SK-N-SH treated with all-trans-retinoic acid at 6 μM for 48 hours (cell line): Measurements from ENCODE around the gene ERAP2.

Experiments
- ATAC-seq: fragments of 200-7000 bp; cut with Tn5 transposase; 3 replicates; pipeline ENCODE4 v1.9.1; 2020; ENCODE audit warnings: mild to moderate bottlenecking, moderate library complexity
- ARNTL ChIP-seq: fragments of 450-650 bp; formaldehyde crosslinking; IDR thresholded peaks from 2 replicates; pipeline ENCODE4 v1.5.0; 2020; ENCODE audit warnings: low read depth, mild to moderate bottlenecking, moderate library complexity, borderline replicate concordance
- BACH2 ChIP-seq: fragments of 250-450 bp; sonication (Bioruptor Pico); IDR thresholded peaks from 2 replicates; pipeline ENCODE4 v1.9.0; 2021; ENCODE audit warnings: mild to moderate bottlenecking, borderline replicate concordance
- CSDC2 ChIP-seq: fragments of 250-450 bp; sonication (Bioruptor Pico); IDR thresholded peaks from 2 replicates; pipeline ENCODE4 v1.5.0; 2020; ENCODE audit warnings: mild to moderate bottlenecking, moderate library complexity
- ESRRG ChIP-seq: fragments of 250-450 bp; sonication (Bioruptor Pico); IDR thresholded peaks from 2 replicates; pipeline ENCODE4 v1.6.1; 2021; ENCODE audit warnings: mild to moderate bottlenecking
- ISL1 ChIP-seq: fragments of 250-450 bp; sonication (Bioruptor Pico); IDR thresholded peaks from 2 replicates; pipeline ENCODE4 v2.1.2; 2022; ENCODE audit warnings: mild to moderate bottlenecking, moderate library complexity
- OSR1 ChIP-seq: fragments of 250-450 bp; sonication (Bioruptor Pico); IDR thresholded peaks from 2 replicates; pipeline ENCODE4 v1.8.0; 2022; ENCODE audit warnings: moderate library complexity, mild to moderate bottlenecking, inconsistent platforms
- POU6F1 ChIP-seq: fragments of 250-450 bp; sonication (Bioruptor Pico); IDR thresholded peaks from 2 replicates; pipeline ENCODE4 v1.8.0; 2021; ENCODE audit warnings: low read depth, mild to moderate bottlenecking, moderate library complexity, borderline replicate concordance
- PPARA ChIP-seq: fragments of 250-450 bp; sonication (Bioruptor Pico); IDR thresholded peaks from 2 replicates; pipeline ENCODE4 v1.5.0; 2020; ENCODE audit warnings: mild to moderate bottlenecking, borderline replicate concordance
- RARB ChIP-seq: fragments of 250-450 bp; sonication (Bioruptor Pico); IDR thresholded peaks from 2 replicates; pipeline ENCODE4 v1.8.0; 2021; ENCODE audit warnings: mild to moderate bottlenecking, moderate library complexity
- SNAI2 ChIP-seq: fragments of 250-450 bp; sonication (Bioruptor Pico); IDR thresholded peaks from 2 replicates; pipeline ENCODE4 v1.5.0; 2020; ENCODE audit warnings: mild to moderate bottlenecking, moderate library complexity
- TCF4 ChIP-seq: fragments of 250-450 bp; sonication (Bioruptor Pico); IDR thresholded peaks from 2 replicates; pipeline ENCODE4 v1.8.0; 2021; ENCODE audit warnings: mild to moderate bottlenecking, moderate library complexity, borderline replicate concordance
- TOX ChIP-seq: fragments of 250-450 bp; sonication (Bioruptor Pico); IDR thresholded peaks from 2 replicates; pipeline ENCODE4 v1.8.0; 2021; ENCODE audit warnings: mild to moderate bottlenecking, moderate library complexity, borderline replicate concordance
- TSHZ2 ChIP-seq: fragments of 250-450 bp; sonication (Bioruptor Pico); IDR thresholded peaks from 2 replicates; pipeline ENCODE4 v1.5.0; 2020; ENCODE audit warnings: mild to moderate bottlenecking, moderate library complexity
- ZC3H10 ChIP-seq: fragments of 250-450 bp; sonication (Bioruptor Pico); IDR thresholded peaks from 2 replicates; pipeline ENCODE4 v1.5.1; 2021; ENCODE audit warnings: mild to moderate bottlenecking, moderate library complexity
- ZFP3 ChIP-seq: fragments of 250-450 bp; sonication (Bioruptor Pico); IDR thresholded peaks from 2 replicates; pipeline ENCODE4 v1.5.0; 2020; ENCODE audit warnings: mild to moderate bottlenecking, moderate library complexity
- ZFP30 ChIP-seq: fragments of 450-650 bp; formaldehyde crosslinking; IDR thresholded peaks from 2 replicates; pipeline ENCODE4 v1.5.0; 2022; ENCODE audit warnings: mild to moderate bottlenecking, moderate library complexity
- ZNF565 ChIP-seq: fragments of 450-650 bp; formaldehyde crosslinking; conservative IDR thresholded peaks from 2 replicates; pipeline ENCODE4 v1.5.0; 2020; ENCODE audit warnings: low read depth, mild to moderate bottlenecking, moderate library complexity
- ZNF70 ChIP-seq: fragments of 450-650 bp; formaldehyde crosslinking; IDR thresholded peaks from 2 replicates; pipeline ENCODE4 v1.5.0; 2020; ENCODE audit warnings: mild to moderate bottlenecking, moderate library complexity
- ZNF8 ChIP-seq: fragments of 450-650 bp; formaldehyde crosslinking; IDR thresholded peaks from 2 replicates; pipeline ENCODE4 v1.5.0; 2020; ENCODE audit warnings: mild to moderate bottlenecking, moderate library complexity
- TF ChIP-seq, protein P1 (sequence below): fragments of 250-450 bp; sonication (Bioruptor Pico); IDR thresholded peaks from 2 replicates; pipeline ENCODE4 v1.8.0; 2020; ENCODE audit warnings: mild to moderate bottlenecking, moderate library complexity, borderline replicate concordance
- TF ChIP-seq, protein P2 (sequence below): fragments of 250-450 bp; sonication (Bioruptor Pico); IDR thresholded peaks from 2 replicates; pipeline ENCODE4 v1.5.1; 2020; ENCODE audit warnings: low read depth, mild to moderate bottlenecking, moderate library complexity
- TF ChIP-seq, protein P3 (sequence below): fragments of 250-450 bp; sonication (Bioruptor Pico); IDR thresholded peaks from 2 replicates; pipeline ENCODE4 v1.5.1; 2021; ENCODE audit warnings: mild to moderate bottlenecking, moderate library complexity

Gene ERAP2

DNA sequence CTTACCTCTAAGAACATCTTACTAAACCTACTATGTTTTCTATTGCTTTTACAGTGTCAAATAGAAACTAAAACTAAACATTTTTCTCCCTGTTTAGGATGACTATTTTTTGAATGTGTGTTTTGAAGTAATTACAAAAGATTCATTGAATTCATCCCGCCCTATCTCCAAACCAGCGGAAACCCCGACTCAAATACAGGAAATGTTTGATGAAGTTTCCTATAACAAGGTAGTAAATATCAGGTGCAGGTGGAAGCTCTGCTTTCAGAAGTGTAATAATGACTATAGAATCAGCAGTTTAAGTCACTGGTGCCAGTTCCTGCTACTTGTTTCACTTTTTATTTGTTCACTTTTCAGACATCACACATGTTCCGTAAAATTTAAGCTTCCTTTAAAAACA is 20.0 kb downstream of the ERAP2 start:
- TF ChIP-seq, protein P1, sequence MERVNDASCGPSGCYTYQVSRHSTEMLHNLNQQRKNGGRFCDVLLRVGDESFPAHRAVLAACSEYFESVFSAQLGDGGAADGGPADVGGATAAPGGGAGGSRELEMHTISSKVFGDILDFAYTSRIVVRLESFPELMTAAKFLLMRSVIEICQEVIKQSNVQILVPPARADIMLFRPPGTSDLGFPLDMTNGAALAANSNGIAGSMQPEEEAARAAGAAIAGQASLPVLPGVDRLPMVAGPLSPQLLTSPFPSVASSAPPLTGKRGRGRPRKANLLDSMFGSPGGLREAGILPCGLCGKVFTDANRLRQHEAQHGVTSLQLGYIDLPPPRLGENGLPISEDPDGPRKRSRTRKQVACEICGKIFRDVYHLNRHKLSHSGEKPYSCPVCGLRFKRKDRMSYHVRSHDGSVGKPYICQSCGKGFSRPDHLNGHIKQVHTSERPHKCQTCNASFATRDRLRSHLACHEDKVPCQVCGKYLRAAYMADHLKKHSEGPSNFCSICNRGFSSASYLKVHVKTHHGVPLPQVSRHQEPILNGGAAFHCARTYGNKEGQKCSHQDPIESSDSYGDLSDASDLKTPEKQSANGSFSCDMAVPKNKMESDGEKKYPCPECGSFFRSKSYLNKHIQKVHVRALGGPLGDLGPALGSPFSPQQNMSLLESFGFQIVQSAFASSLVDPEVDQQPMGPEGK: no peak
- no peak for TF ChIP-seq ISL1
- TF ChIP-seq ESRRG (CRISPR knock-in tag): no peak
- TF ChIP-seq CSDC2 (CRISPR knock-in tag): no peak
- TF ChIP-seq ZNF70: no peak
- TF ChIP-seq, protein P2, sequence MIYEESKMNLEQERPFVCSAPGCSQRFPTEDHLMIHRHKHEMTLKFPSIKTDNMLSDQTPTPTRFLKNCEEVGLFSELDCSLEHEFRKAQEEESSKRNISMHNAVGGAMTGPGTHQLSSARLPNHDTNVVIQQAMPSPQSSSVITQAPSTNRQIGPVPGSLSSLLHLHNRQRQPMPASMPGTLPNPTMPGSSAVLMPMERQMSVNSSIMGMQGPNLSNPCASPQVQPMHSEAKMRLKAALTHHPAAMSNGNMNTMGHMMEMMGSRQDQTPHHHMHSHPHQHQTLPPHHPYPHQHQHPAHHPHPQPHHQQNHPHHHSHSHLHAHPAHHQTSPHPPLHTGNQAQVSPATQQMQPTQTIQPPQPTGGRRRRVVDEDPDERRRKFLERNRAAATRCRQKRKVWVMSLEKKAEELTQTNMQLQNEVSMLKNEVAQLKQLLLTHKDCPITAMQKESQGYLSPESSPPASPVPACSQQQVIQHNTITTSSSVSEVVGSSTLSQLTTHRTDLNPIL (CRISPR knock-in tag): no peak
- no peak for TF ChIP-seq OSR1
- TF ChIP-seq TOX (CRISPR knock-in tag): no peak
- TF ChIP-seq ZFP3: no peak
- TF ChIP-seq, all 23 proteins: peak for 0
- ATAC-seq: no peak

DNA sequence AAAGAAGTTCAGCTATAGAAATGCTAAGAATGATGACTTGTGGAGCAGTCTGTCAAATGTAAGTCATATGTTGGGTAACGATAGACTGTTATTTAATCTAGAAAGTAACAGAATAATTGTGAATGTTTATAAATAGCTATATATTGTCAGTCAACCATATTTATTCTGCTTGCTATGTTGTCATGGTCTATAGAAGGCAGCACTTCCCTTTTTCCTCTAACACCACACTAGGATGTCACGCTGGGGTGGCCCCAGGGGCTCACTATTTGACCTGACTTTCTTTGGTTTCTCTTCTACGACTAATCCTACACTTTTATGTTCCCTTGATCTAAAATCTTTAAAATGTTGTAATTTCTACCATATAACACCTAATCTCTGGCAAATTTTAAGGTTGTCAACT is 20.5 kb downstream of the ERAP2 start:
- TF ChIP-seq ESRRG (CRISPR knock-in tag) (no peak), ISL1 (no peak), RARB (CRISPR knock-in tag) (no peak), ZC3H10 (CRISPR knock-in tag) (no peak), ZFP30 (CRISPR knock-in tag) (no peak), OSR1 (no peak), CSDC2 (CRISPR knock-in tag) (no peak), SNAI2 (CRISPR knock-in tag) (no peak), POU6F1 (CRISPR knock-in tag) (no peak), TSHZ2 (no peak), TCF4 (CRISPR knock-in tag) (no peak), PPARA (no peak), ZNF8 (no peak), ZNF565 (no peak), ARNTL (CRISPR knock-in tag) (no peak), ZNF70 (no peak)
- TF ChIP-seq, protein P1: no peak
- TF ChIP-seq, protein P2 (CRISPR knock-in tag): no peak
- no peak for ATAC-seq

DNA sequence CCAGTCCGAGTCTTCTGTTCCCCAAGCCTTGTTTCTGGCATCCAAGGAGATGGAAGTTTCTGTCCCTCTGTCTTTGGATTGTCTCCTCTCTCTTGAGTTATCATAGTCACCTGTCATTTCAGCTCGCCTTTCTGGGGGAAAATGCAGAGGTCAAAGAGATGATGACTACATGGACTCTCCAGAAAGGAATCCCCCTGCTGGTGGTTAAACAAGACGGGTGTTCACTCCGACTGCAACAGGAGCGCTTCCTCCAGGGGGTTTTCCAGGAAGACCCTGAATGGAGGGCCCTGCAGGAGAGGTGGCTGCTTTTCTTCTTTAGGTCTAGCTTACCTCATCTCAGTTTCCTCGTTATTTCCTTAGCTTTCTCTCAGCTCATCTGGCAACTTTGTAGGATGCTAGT is 25.1 kb downstream of the ERAP2 start:
- ATAC-seq: no peak
- TF ChIP-seq ZNF8: no peak
- no peak for TF ChIP-seq ESRRG (CRISPR knock-in tag)
- TF ChIP-seq BACH2 (CRISPR knock-in tag): no peak
- TF ChIP-seq, protein P3, sequence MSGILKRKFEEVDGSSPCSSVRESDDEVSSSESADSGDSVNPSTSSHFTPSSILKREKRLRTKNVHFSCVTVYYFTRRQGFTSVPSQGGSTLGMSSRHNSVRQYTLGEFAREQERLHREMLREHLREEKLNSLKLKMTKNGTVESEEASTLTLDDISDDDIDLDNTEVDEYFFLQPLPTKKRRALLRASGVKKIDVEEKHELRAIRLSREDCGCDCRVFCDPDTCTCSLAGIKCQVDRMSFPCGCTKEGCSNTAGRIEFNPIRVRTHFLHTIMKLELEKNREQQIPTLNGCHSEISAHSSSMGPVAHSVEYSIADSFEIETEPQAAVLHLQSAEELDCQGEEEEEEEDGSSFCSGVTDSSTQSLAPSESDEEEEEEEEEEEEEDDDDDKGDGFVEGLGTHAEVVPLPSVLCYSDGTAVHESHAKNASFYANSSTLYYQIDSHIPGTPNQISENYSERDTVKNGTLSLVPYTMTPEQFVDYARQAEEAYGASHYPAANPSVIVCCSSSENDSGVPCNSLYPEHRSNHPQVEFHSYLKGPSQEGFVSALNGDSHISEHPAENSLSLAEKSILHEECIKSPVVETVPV (CRISPR knock-in tag): no peak
- TF ChIP-seq PPARA: no peak
- no peak for TF ChIP-seq OSR1
- no peak for TF ChIP-seq CSDC2 (CRISPR knock-in tag)
- TF ChIP-seq ZNF70: no peak
- TF ChIP-seq TSHZ2: no peak
- no peak for TF ChIP-seq TOX (CRISPR knock-in tag)
- TF ChIP-seq ISL1: no peak
- no peak for TF ChIP-seq SNAI2 (CRISPR knock-in tag)
- TF ChIP-seq ZNF565: no peak
